B cell (primary cell): Measurements from ENCODE around the gene SPCS2. TPM values are rescaled to one million over a fixed set of nuclear protein-coding genes. Genes with fewer than 3 reads are reported as not detected.
"Not testable (repeated sequence)": the region's sequence is repeated elsewhere in the genome, so short reads cannot be mapped to it uniquely, and the experiment has no call there.

Source experiments
- ATAC-seq: fragments of 200-7000 bp; cut with Tn5 transposase; one replicate; pipeline ENCODE4 v1.10.0; 2021; ENCODE audit warnings: low read depth, mild to moderate bottlenecking, moderate number of reproducible peaks, moderate library complexity
- CTCF ChIA-PET: fragments of 350-600 bp; sonication (Branson Sonifier 250); formaldehyde crosslinking; loops from one replicate; lab custom pipeline; 2021; ENCODE audit warnings: antibody characterized with exemption, inconsistent platforms; lab: Charles Lee
- POLR2A ChIA-PET: fragments of 350-600 bp; sonication (Branson Sonifier 250); formaldehyde crosslinking; loops from one replicate; lab custom pipeline; 2021; ENCODE audit warnings: antibody characterized with exemption; lab: Charles Lee
- DNase-seq: peaks from one replicate; pipeline ENCODE4 v3.0.0; 2013
- H2AFZ ChIP-seq: 2 replicates; pipeline ENCODE4 v1.6.1; 2012; ENCODE audit warnings: mild to moderate bottlenecking, low read depth, low read length; ENCODE audit not compliant: insufficient read depth, poor library complexity, severe bottlenecking
- H3K27ac ChIP-seq, 2 donors: 1 replicate in 1 of 2; 2 replicates in 1 of 2; pipeline ENCODE4 v1.5.1; 2012 to 2013; ENCODE audit warnings: low read length in 2 of 2, mild to moderate bottlenecking in 2 of 2, moderate library complexity in 1 of 2
- H3K27me3 ChIP-seq, 4 experiments: fragments of 200-600 bp in 1 of 4; sonication (generic) in 1 of 4; replicated peaks in 1 of 4; 1 replicate in 2 of 4; 2 replicates in 2 of 4; pipeline versions ENCODE4 v1.6.1 to v1.7.0; 2013 to 2016; ENCODE audit warnings: low read length in 3 of 4, mild to moderate bottlenecking in 2 of 4, mixed read lengths in 1 of 4, moderate library complexity in 1 of 4; ENCODE audit not compliant: insufficient read depth in 4 of 4, control insufficient read depth in 3 of 4; ENCODE audit errors: control extremely low read depth in 1 of 4
- H3K36me3 ChIP-seq, 2 experiments: replicated peaks in 1 of 2; 1 replicate in 1 of 2; 2 replicates in 1 of 2; pipeline versions ENCODE4 v1.6.1 to v1.7.1; 2013; ENCODE audit warnings: low read length in 1 of 2; ENCODE audit not compliant: insufficient read depth in 2 of 2, control insufficient read depth in 1 of 2; ENCODE audit errors: control extremely low read depth in 1 of 2, extremely low read depth in 1 of 2
- H3K4me1 ChIP-seq, 2 donors: fragments of 200-600 bp in 1 of 2; sonication (generic) in 1 of 2; 1 replicate in 1 of 2; 2 replicates in 1 of 2; pipeline versions ENCODE4 v1.5.1 to v1.6.1; 2013 to 2017; ENCODE audit warnings: low read length in 2 of 2; ENCODE audit not compliant: control insufficient read depth in 2 of 2, insufficient read depth in 2 of 2
- H3K4me2 ChIP-seq: replicated peaks from 2 replicates; pipeline ENCODE3; 2012; ENCODE audit warnings: mild to moderate bottlenecking, low read depth, low read length; ENCODE audit not compliant: poor library complexity, severe bottlenecking
- H3K4me3 ChIP-seq, 5 experiments: fragments of 200-600 bp in 1 of 5; sonication (generic) in 1 of 5; 1 replicate in 3 of 5; 2 replicates in 2 of 5; pipeline versions ENCODE4 v1.5.1 to v1.7.0; 2011 to 2016; ENCODE audit warnings: low read length in 4 of 5, mild to moderate bottlenecking in 4 of 5, low read depth in 2 of 5, control low read depth in 1 of 5, moderate library complexity in 1 of 5; ENCODE audit not compliant: insufficient read depth in 1 of 5; ENCODE audit errors: control extremely low read depth in 1 of 5, extremely low read depth in 1 of 5
- H3K79me2 ChIP-seq: fragments of 200-600 bp; sonication (generic); one replicate; pipeline ENCODE4 v1.6.0; 2016; ENCODE audit warnings: low read length; ENCODE audit not compliant: control insufficient read depth, insufficient read depth
- H3K9ac ChIP-seq: fragments of 200-600 bp; sonication (generic); 2 replicates; pipeline ENCODE4 v1.6.1; 2017; ENCODE audit warnings: mild to moderate bottlenecking, low read length, moderate library complexity
- H3K9me3 ChIP-seq, 3 donors: one replicate each; pipeline versions ENCODE4 v1.6.1 to v1.7.1; 2013; ENCODE audit warnings: low read length in 2 of 3; ENCODE audit not compliant: control insufficient read depth in 2 of 3, insufficient read depth in 1 of 3; ENCODE audit errors: control extremely low read depth in 1 of 3
- H4K20me1 ChIP-seq: 2 replicates; pipeline ENCODE4 v1.6.0; 2012; ENCODE audit warnings: mild to moderate bottlenecking, low read length; ENCODE audit not compliant: insufficient read depth, control insufficient read depth, poor library complexity, severe bottlenecking
- H3K27ac Mint-ChIP-seq: one replicate; pipeline ENCODE4 v1.8.0; 2021; ENCODE audit warnings: mixed read lengths
- H3K27me3 Mint-ChIP-seq: one replicate; pipeline ENCODE4 v1.8.0; 2021; ENCODE audit warnings: mixed read lengths
- H3K4me1 Mint-ChIP-seq: one replicate; pipeline ENCODE4 v1.8.0; 2021; ENCODE audit warnings: mixed read lengths
- H3K4me3 Mint-ChIP-seq: one replicate; pipeline ENCODE4 v1.8.0; 2021; ENCODE audit warnings: mixed read lengths
- H3K9me3 Mint-ChIP-seq: one replicate; pipeline ENCODE4 v1.8.0; 2022; ENCODE audit warnings: mixed read lengths; ENCODE audit not compliant: insufficient read depth
- CTCF ChIP-seq: fragments of 200-600 bp; IDR thresholded peaks from one replicate; pipeline ENCODE4 v1.8.0; 2022; ENCODE audit warnings: antibody characterized with exemption, mild to moderate bottlenecking
- EZH2 ChIP-seq: IDR thresholded peaks from 2 replicates; pipeline ENCODE4 v1.6.1; 2012; ENCODE audit warnings: borderline replicate concordance, low read depth, mild to moderate bottlenecking, moderate library complexity, low read length; ENCODE audit not compliant: insufficient read depth, poor library complexity, severe bottlenecking
- WGBS: methylation state at CpG from one replicate; pipeline ENCODE4 v1.1.5; 2013; ENCODE audit warnings: missing lambda C conversion rate; ENCODE audit not compliant: insufficient coverage; 5-methylcytosine and 5-hydroxymethylcytosine counted together
- intact Hi-C: fragments of 100-400 bp; cut with micrococcal nuclease; formaldehyde crosslinking; loops from one replicate; pipeline ENCODE4 v1.10.0; 2022
- polyA plus RNA-seq: library from polyadenylated mRNA; depleted of rRNA; stranded (reverse); fragments of >200 nt; gene quantifications from 2 replicates; pipeline ENCODE4 v1.2.3, GENCODE V29; 2012
- total RNA-seq, 2 donors: library from RNA; stranded (reverse); fragments of 120-200 nt in 1 of 2; gene quantifications; 1 replicate in 1 of 2; 2 replicates in 1 of 2; pipeline versions ENCODE4 v1.2.3 to v1.2.4, GENCODE V29; 2013 to 2022

SPCS2 gene
- total and polyA plus RNA-seq, 2 donors (not counting 1 experiment from before 2014, with no cell fraction given): 17.8 to 98.5 TPM

- H3K9ac ChIP-seq, H3K4me3 Mint-ChIP-seq, H3K4me3 ChIP-seq, DNase-seq, H2AFZ ChIP-seq, H3K4me2 ChIP-seq, H3K9me3 ChIP-seq, POLR2A ChIA-PET, H3K27me3 Mint-ChIP-seq, H3K27ac ChIP-seq, ATAC-seq, H3K27me3 ChIP-seq, intact Hi-C loops, H3K9me3 Mint-ChIP-seq, H3K27ac Mint-ChIP-seq: not testable (repeated sequence)
- CTCF ChIA-PET: interaction anchor here (0.9 to 2.1 kb wide), 4 partner anchors 30 to 180 kb away, joined by 3 to 8 read pairs (median 3); no protein-coding TSS in a partner anchor
- H3K4me1 Mint-ChIP-seq: peaks cover 82% of the 10 kb centered on the region
- 100% methylated on average over 6 of the region's 6 CpGs for WGBS
- peaks cover 16 to 38% of the 10 kb centered on the region in 2 donors for H3K4me1 ChIP-seq
- H3K36me3 ChIP-seq: peaks cover 17 to 52% of the 10 kb centered on the region in 2 experiments
- H3K79me2 ChIP-seq: peaks cover 98% of the 10 kb centered on the region
- H4K20me1 ChIP-seq: peaks cover 64% of the 10 kb centered on the region
Measured at GRCh38 chr11:74960128-74960527, 11.1 kb downstream of the SPCS2 start.

GRCh38 chr11:74966651-74967050, 17.6 kb downstream of the SPCS2 start:
- Histone ChIP-seq H3K4me3 (no peak overlapping the region), H3K36me3 (peaks cover 8 to 68% of the 10 kb centered on the region in 2 experiments), H3K9ac (no peak overlapping the region), H3K4me2 (no peak overlapping the region), H3K27ac (no peak overlapping the region), H3K79me2 (peaks cover 67% of the 10 kb centered on the region), H3K27me3 (no peaks in the 10 kb centered on the region), H3K9me3 (no peaks in the 10 kb centered on the region), H4K20me1 (peaks cover 29% of the 10 kb centered on the region), H3K4me1 (peaks cover 0 to 10% of the 10 kb centered on the region in 2 donors), H2AFZ (no peak overlapping the region)
- Mint-ChIP-seq H3K9me3 (no peaks in the 10 kb centered on the region), H3K4me1 (peaks cover 27% of the 10 kb centered on the region), H3K27ac (no peak overlapping the region), H3K27me3 (no peaks in the 10 kb centered on the region), H3K4me3 (no peak overlapping the region)
- 95% methylated on average over 4 of the region's 5 CpGs for WGBS
- intact Hi-C loops: no loop called here
- no peak for DNase-seq
- POLR2A ChIA-PET: interaction anchor here (0.5 kb wide), 1 partner anchor 31 kb away, joined by 6 read pairs; no protein-coding TSS in a partner anchor
- TF ChIP-seq CTCF: no peak
- no peak for TF ChIP-seq EZH2
- CTCF ChIA-PET: no interaction called here
- no peak for ATAC-seq
